ENCODE results near the gene PUM1. TPM values are rescaled to one million over a fixed set of nuclear protein-coding genes. Genes with fewer than 3 reads are reported as not detected.

The PUM1 gene
- total and polyA plus RNA-seq, 2 donors (not counting 3 experiments of a cell fraction or from before 2014, with no cell fraction given) = 94.7 to 124 TPM

DNA sequence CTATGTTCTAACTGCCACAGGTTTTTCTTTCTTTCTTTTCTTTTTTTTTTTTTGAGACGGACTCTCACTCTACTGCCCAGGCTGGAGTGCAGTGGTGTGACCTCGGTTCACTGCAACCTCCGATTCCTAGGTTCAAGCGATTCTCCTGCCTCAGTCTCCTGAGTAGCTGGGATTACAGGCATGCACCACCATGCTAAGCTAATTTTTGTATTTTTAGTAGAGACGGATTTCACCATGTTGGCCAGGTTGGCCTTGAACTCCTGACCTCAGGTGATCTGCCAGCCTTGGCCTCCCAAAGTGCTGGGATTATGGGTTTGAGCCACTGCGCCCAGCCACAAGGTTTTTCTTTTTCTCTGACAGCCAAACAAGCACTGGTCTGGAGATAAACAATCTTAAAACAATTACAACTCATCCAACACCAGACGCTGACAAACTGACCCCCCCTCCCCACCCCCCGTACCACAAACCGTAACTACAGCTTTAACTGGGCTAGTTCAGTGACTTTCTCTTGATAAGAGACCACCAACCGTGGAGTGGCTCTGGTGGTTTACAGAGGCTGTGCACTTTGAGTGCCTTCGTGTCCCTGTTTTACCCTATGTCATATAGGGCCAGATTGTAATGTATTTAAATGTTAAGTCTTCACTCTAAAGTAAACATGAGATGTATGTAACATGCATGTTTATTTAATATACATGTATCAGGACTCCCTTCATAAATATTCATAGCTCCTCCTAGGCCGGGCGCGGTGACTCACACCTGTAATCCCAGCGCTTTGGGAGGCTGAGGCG, 19.5 kb upstream of the PUM1 start:
- no peaks in the 10 kb centered on the region for H3K79me2 ChIP-seq (ENCODE audit: control insufficient read depth, insufficient read depth, low read length)
- no TSS peak for BruUV-seq (replicated peaks)
- dilution Hi-C loops (cut with MboI; ENCODE audit: extremely low pct_ligation_motif_present, low sequenced_read_pairs) (no loop called here), intact Hi-C loops (cut with micrococcal nuclease) (no loop called here)
- H3K27ac ChIP-seq (ENCODE audit: insufficient read depth, low read depth, low read length) = no peak overlapping the region
- no peaks in the 10 kb centered on the region for H3K9me3 ChIP-seq (replicated peaks; ENCODE audit: control insufficient read depth, insufficient read depth, low read length)
- no peaks in the 10 kb centered on the region for H3K27me3 ChIP-seq (ENCODE audit: control insufficient read depth in 2 of 2, insufficient read depth in 2 of 2, low read length in 2 of 2)
- H3K4me1 ChIP-seq (ENCODE audit: control insufficient read depth, extremely low read depth, insufficient read depth, low read length) = no peaks in the 10 kb centered on the region
- H3K4me2 ChIP-seq (ENCODE audit: insufficient read depth, low read length) = no peak overlapping the region
- no peak overlapping the region for H2AFZ ChIP-seq (ENCODE audit: low read depth, low read length)
- TF ChIP-seq JUN (IDR thresholded peaks at IDR 0.05; ENCODE audit: borderline replicate concordance, insufficient read depth, insufficient read length, low read depth) (no peak), MYC (IDR thresholded peaks at IDR 0.05; ENCODE audit: low read depth, low read length) (no peak), POLR2A (IDR thresholded peaks at IDR 0.05; ENCODE audit: low read depth, low read length) (no peak), POLR2AphosphoS5 (IDR thresholded peaks at IDR 0.05; ENCODE audit: insufficient read depth, low read depth, low read length) (no peak), EZH2 (IDR thresholded peaks at IDR 0.05; ENCODE audit: borderline replicate concordance, low read depth, low read length, severe bottlenecking) (no peak), GATA2 (IDR thresholded peaks at IDR 0.05; ENCODE audit: insufficient read depth, insufficient read length, low read depth, low read length) (no peak), FOS (IDR thresholded peaks at IDR 0.05; ENCODE audit: borderline replicate concordance, insufficient read depth, low read length) (no peak)
- TF ChIP-seq, protein P1, sequence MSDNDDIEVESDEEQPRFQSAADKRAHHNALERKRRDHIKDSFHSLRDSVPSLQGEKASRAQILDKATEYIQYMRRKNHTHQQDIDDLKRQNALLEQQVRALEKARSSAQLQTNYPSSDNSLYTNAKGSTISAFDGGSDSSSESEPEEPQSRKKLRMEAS (IDR thresholded peaks at IDR 0.05; ENCODE audit: insufficient read depth, insufficient read length) = no peak
- TF ChIP-seq, protein P2, sequence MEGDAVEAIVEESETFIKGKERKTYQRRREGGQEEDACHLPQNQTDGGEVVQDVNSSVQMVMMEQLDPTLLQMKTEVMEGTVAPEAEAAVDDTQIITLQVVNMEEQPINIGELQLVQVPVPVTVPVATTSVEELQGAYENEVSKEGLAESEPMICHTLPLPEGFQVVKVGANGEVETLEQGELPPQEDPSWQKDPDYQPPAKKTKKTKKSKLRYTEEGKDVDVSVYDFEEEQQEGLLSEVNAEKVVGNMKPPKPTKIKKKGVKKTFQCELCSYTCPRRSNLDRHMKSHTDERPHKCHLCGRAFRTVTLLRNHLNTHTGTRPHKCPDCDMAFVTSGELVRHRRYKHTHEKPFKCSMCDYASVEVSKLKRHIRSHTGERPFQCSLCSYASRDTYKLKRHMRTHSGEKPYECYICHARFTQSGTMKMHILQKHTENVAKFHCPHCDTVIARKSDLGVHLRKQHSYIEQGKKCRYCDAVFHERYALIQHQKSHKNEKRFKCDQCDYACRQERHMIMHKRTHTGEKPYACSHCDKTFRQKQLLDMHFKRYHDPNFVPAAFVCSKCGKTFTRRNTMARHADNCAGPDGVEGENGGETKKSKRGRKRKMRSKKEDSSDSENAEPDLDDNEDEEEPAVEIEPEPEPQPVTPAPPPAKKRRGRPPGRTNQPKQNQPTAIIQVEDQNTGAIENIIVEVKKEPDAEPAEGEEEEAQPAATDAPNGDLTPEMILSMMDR (IDR thresholded peaks at IDR 0.05; ENCODE audit: extremely low read depth in 1 of 2, insufficient read depth in 1 of 2, low read depth in 1 of 2, low read length in 2 of 2) = no peak
- POLR2A ChIA-PET = no interaction called here
- DNase-seq (ENCODE audit: low read depth, low spot score) = no peak
- CTCF ChIA-PET = no interaction called here
- H3K9ac ChIP-seq (replicated peaks; ENCODE audit: extremely low read depth, insufficient read depth, low read length) = no peak overlapping the region
- H3K4me3 ChIP-seq (replicated peaks in 1 of 3; ENCODE audit: insufficient read depth in 1 of 3, low read depth in 1 of 3, low read length in 3 of 3) = no peak overlapping the region
- no peaks in the 10 kb centered on the region for H3K9me1 ChIP-seq (replicated peaks; ENCODE audit: control insufficient read depth, extremely low read depth, insufficient read depth, low read length)
- FAIRE-seq = no peak
- H3K36me3 ChIP-seq (ENCODE audit: control insufficient read depth in 2 of 2, extremely low read depth in 1 of 2, insufficient read depth in 2 of 2, low read length in 2 of 2) = no peaks in the 10 kb centered on the region
- no peaks in the 10 kb centered on the region for H4K20me1 ChIP-seq (replicated peaks; ENCODE audit: control insufficient read depth, extremely low read depth, insufficient read depth, low read length)
